ENCODE data around the gene NOL4L. TPM values are rescaled to one million over a fixed set of nuclear protein-coding genes. Genes with fewer than 3 reads are reported as not detected.
A peak's percentile ranks its signal among the peaks of the same experiment; 100 is the strongest.

NOL4L gene
- total RNA-seq, 1 experiment from 2014 or later, result 17.8 TPM

- no peak for DNase-seq (ENCODE audit: low spot score)
Observed at GRCh38 chr20:32447136-32448027, 137.8 kb downstream of the NOL4L start.

GRCh38 chr20:32446301-32447100 lies 138.6 kb downstream of the NOL4L start:
- no peak for DNase-seq (ENCODE audit: low spot score)

- DNase-seq (ENCODE audit: low spot score), result no peak
Observed at GRCh38 chr20:32445539-32446273, 139.4 kb downstream of the NOL4L start.

GRCh38 chr20:32444474-32445220 lies 140.5 kb downstream of the NOL4L start:
- no peak for DNase-seq (ENCODE audit: low spot score)

- DNase-seq (ENCODE audit: low spot score), result no peak
Observed at GRCh38 chr20:32443386-32443974, 141.7 kb downstream of the NOL4L start.

GRCh38 chr20:32442630-32443373 lies 142.3 kb downstream of the NOL4L start:
- no peak for DNase-seq (ENCODE audit: low spot score)

GRCh38 chr20:32441638-32442037 lies 143.5 kb downstream of the NOL4L start:
- no peak for DNase-seq (ENCODE audit: low spot score)

- DNase-seq (ENCODE audit: low spot score), result no peak
Observed at GRCh38 chr20:32440758-32441078, 144.4 kb downstream of the NOL4L start.

GRCh38 chr20:32440069-32440757 lies 144.9 kb downstream of the NOL4L start:
- DNase-seq (ENCODE audit: low spot score), result no peak

GRCh38 chr20:32439132-32439829 lies 145.9 kb downstream of the NOL4L start:
- DNase-seq (ENCODE audit: low spot score), result peak; percentile 68

GRCh38 chr20:32438331-32438858 lies 146.7 kb downstream of the NOL4L start:
- DNase-seq (ENCODE audit: low spot score), result no peak

- peak; percentile 22 for DNase-seq (ENCODE audit: low spot score)
Observed at GRCh38 chr20:32437391-32438074, 147.6 kb downstream of the NOL4L start.

- DNase-seq (ENCODE audit: low spot score), result no peak
Observed at GRCh38 chr20:32436968-32437367, 148.2 kb downstream of the NOL4L start.

GRCh38 chr20:32436142-32436861 lies 148.8 kb downstream of the NOL4L start:
- no peak for DNase-seq (ENCODE audit: low spot score)

- no peak for DNase-seq (ENCODE audit: low spot score)
Observed at GRCh38 chr20:32435449-32436107, 149.6 kb downstream of the NOL4L start.

- no peak for DNase-seq (ENCODE audit: low spot score)
Observed at GRCh38 chr20:32434434-32434833, 150.7 kb downstream of the NOL4L start.
